Fibroblast of mammary gland (primary cell): ENCODE results near the gene RPL35.

Source experiments
- DNase-seq: peaks from one replicate; pipeline ENCODE4 v3.0.0-alpha.2; 2010; ENCODE audit warnings: low read depth
- H3K4me3 ChIP-seq: 2 replicates; pipeline ENCODE4 v1.5.1; 2011; ENCODE audit warnings: low read depth, mild to moderate bottlenecking, low read length, moderate library complexity; ENCODE audit not compliant: control insufficient read depth
- CTCF ChIP-seq: conservative IDR thresholded peaks from 2 replicates; pipeline ENCODE4 v1.5.1; 2011; ENCODE audit warnings: low read depth, low read length, inconsistent platforms; ENCODE audit not compliant: control insufficient read depth, insufficient read depth

RPL35 gene

GRCh38 chr9:124869986-124870560 lies 8.3 kb upstream of the RPL35 start:
- no peak for TF ChIP-seq CTCF
- DNase-seq, result peak; percentile 50
- H3K4me3 ChIP-seq, result peak overlapping the region; percentile 93

DNA sequence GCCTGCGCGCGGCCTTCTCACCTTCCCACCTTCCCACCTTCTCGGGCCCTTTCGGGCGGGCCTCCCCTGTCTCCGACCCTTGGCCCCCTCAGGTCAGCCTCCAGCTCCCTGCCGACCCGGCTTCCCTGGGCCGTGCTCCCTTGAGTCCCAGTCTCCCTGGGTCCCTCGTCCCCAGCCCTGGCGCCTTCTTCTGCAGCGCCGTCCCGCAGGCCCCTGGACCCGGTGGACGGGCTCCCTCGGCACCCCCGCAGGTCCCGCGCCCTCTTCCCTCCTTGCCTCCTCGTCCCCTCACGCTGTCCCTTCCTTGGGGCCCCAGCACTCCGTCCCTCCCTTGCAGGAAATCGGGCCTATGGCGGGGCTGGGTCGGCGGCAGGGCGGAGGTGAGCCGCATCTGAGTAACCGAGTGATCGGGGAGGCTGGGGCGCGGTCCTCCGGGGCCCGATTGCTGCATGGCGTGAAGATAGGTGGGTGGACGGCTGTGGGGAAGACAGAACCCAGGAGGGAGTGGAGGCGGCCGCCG lies 7.8 kb upstream of the RPL35 start:
- no peak for DNase-seq

DNA sequence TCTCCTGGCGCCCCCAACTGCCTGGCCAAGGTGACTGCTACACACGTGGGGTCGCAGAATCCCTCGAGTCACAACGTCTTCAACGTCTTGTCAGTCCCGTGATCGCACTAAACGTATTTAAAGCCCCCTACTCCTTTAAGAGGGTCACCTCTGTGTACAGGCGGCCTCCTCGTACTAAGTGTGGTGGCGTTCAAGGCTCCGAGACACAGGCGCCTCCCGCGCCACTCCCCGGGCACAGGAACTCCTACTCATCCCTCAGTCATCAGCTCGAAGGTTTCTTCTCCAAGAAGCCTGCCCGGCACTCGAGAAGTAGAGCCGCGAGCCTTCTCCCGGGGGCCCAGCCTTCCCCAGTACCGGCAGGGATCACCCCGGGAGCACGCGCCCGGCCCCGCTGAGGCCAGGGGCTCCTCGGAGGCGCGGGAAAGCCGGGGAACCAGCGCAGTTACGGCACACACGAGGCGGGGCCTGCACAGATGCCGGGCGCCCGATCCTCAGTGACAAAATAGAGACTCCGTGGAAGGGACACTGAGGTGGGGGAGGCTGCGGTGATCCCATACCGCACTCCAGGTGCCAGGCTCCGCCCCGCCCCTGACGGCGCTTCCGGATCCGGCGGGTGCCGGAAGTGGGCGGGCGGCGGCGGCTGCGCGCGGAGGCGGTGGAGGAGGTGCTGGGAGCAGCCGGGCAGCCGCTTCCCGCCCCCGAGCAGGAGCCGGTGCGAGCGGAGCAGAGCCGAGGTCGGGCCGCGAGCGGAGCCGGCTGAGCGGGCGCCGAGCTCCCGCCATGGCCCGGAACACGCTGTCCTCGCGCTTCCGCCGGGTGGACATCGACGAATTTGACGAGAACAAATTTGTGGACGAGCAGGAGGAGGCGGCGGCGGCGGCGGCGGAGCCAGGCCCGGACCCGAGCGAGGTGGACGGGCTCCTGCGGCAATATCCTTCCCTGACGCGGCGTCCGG lies 7.0 kb upstream of the RPL35 start:
- H3K4me3 ChIP-seq, result peak overlapping the region; percentile 93
- peak; percentile 64 for DNase-seq
- peak; percentile 22 for TF ChIP-seq CTCF

More for the DNA sequence above, 7.8 kb upstream of the RPL35 start:
- peak overlapping the region; percentile 93 for H3K4me3 ChIP-seq
- TF ChIP-seq CTCF, result no peak

- TF ChIP-seq CTCF, result no peak
- DNase-seq, result no peak
- H3K4me3 ChIP-seq, result no peak overlapping the region
Measured at GRCh38 chr9:124863371-124863871, 1.7 kb upstream of the RPL35 start.

- DNase-seq, result no peak
- no peak for TF ChIP-seq CTCF
- H3K4me3 ChIP-seq, result peak overlapping the region; percentile 98
Measured at GRCh38 chr9:124860582-124861341, 995 bp downstream of the RPL35 start.
